Uterus (tissue), 2 donors: ENCODE data around the gene MOB3A.

Experiments
- CTCF ChIP-seq, 4 experiments: fragments of 200-600 bp in 2 of 4; fragments of 450-650 bp in 2 of 4; sonication (generic) in 2 of 4; IDR thresholded peaks; one replicate each; pipeline ENCODE4 v1.5.1; 2016 to 2019; ENCODE audit warnings: antibody characterized with exemption in 4 of 4, mild to moderate bottlenecking in 2 of 4, moderate library complexity in 1 of 4
- POLR2A ChIP-seq, 2 donors: fragments of 450-650 bp; IDR thresholded peaks; one replicate each; pipeline ENCODE4 v1.6.1; 2016; ENCODE audit warnings: antibody characterized with exemption in 2 of 2, mild to moderate bottlenecking in 1 of 2, moderate library complexity in 1 of 2

- TF ChIP-seq POLR2A (IDR thresholded peaks at IDR 0.05) (no peak), CTCF (IDR thresholded peaks at IDR 0.05) (no peak)
Observed at GRCh38 chr19:2115324-2115723, 19.2 kb upstream of the MOB3A start.
